Activated CD4-positive, alpha-beta T cell treated with anti-CD3 and anti-CD28 coated beads, Interleukin-2, amount 10 ng/mL, durations not matched to agents 7 days and 5 days (primary cell): ENCODE data around the gene RNASE4. TPM values are rescaled to one million over a fixed set of nuclear protein-coding genes. Genes with fewer than 3 reads are reported as not detected.
"Not testable (repeated sequence)": the region's sequence is repeated elsewhere in the genome, so short reads cannot be mapped to it uniquely, and the experiment has no call there.

Source experiments
- CTCF ChIA-PET: fragments of 350-600 bp; sonication (Branson Sonifier 250); formaldehyde crosslinking; loops from one replicate; lab custom pipeline; 2021; ENCODE audit warnings: antibody characterized with exemption; lab: Charles Lee
- POLR2A ChIA-PET: fragments of 350-600 bp; sonication (Branson Sonifier 250); formaldehyde crosslinking; loops from one replicate; lab custom pipeline; 2021; ENCODE audit warnings: antibody characterized with exemption; lab: Charles Lee
- DNase-seq: peaks from one replicate; pipeline ENCODE4 v3.0.0-alpha.2; 2020
- H3K27ac Mint-ChIP-seq: one replicate; pipeline ENCODE4 v1.8.0; 2021; ENCODE audit warnings: mild to moderate bottlenecking, moderate library complexity, mixed read lengths
- H3K27me3 Mint-ChIP-seq: one replicate; pipeline ENCODE4 v1.8.0; 2021; ENCODE audit warnings: mixed read lengths
- H3K36me3 Mint-ChIP-seq: one replicate; pipeline ENCODE4 v1.8.0; 2021; ENCODE audit warnings: low read depth, mixed read lengths
- H3K4me1 Mint-ChIP-seq: one replicate; pipeline ENCODE4 v1.8.0; 2021; ENCODE audit warnings: mixed read lengths
- H3K4me3 Mint-ChIP-seq: one replicate; pipeline ENCODE4 v1.8.0; 2021; ENCODE audit warnings: mild to moderate bottlenecking, moderate library complexity, mixed read lengths
- H3K9me3 Mint-ChIP-seq: one replicate; pipeline ENCODE4 v1.8.0; 2021; ENCODE audit warnings: mixed read lengths
- total RNA-seq, 2 experiments: library from RNA; stranded (reverse); gene quantifications; one replicate each; pipeline ENCODE4 v1.2.3, GENCODE V29; 2021

RNASE4 gene
- total RNA-seq, 2 experiments from 2014 or later, result 0.92 to 1.4 TPM

- H3K4me3 Mint-ChIP-seq, result no peak overlapping the region
- CTCF ChIA-PET, result interaction anchor here (0.6 to 3.0 kb wide), 18 partner anchors 9 to 389 kb away, joined by 3 to 32 read pairs (median 5); no protein-coding TSS in a partner anchor
- POLR2A ChIA-PET, result no interaction called here
- H3K36me3 Mint-ChIP-seq, result no peaks in the 10 kb centered on the region
- H3K9me3 Mint-ChIP-seq, result no peaks in the 10 kb centered on the region
- H3K4me1 Mint-ChIP-seq, result peaks cover 20% of the 10 kb centered on the region
- peak; percentile 59 for DNase-seq
- no peak overlapping the region for H3K27ac Mint-ChIP-seq
- no peaks in the 10 kb centered on the region for H3K27me3 Mint-ChIP-seq
These were observed 6.7 kb downstream of the RNASE4 start for GRCh38 chr14:20690848-20691640.

- CTCF ChIA-PET, result interaction anchor here (1.0 to 3.0 kb wide), 10 partner anchors 10 to 388 kb away, joined by 3 to 32 read pairs (median 4); no protein-coding TSS in a partner anchor
- Mint-ChIP-seq H3K27ac (no peak overlapping the region), H3K9me3 (no peaks in the 10 kb centered on the region), H3K4me3 (no peak overlapping the region), H3K4me1 (peaks cover 18% of the 10 kb centered on the region), H3K27me3 (no peaks in the 10 kb centered on the region), H3K36me3 (no peaks in the 10 kb centered on the region)
- no peak for DNase-seq
- POLR2A ChIA-PET, result interaction anchor here (0.6 kb wide), 1 partner anchor 80 kb away, joined by 3 read pairs; no protein-coding TSS in a partner anchor
These were observed 7.9 kb downstream of the RNASE4 start for GRCh38 chr14:20692116-20692751.

GRCh38 chr14:20696764-20697163 lies 12.4 kb downstream of the RNASE4 start:
- CTCF ChIA-PET, result interaction anchor here (0.6 to 1.9 kb wide), 5 partner anchors 13 to 161 kb away, joined by 3 to 8 read pairs (median 7); partner anchors contain the start of gene RNASE4
- Mint-ChIP-seq H3K4me3 (no peak overlapping the region), H3K27ac (no peak overlapping the region), H3K4me1 (peaks cover 6% of the 10 kb centered on the region), H3K9me3 (no peaks in the 10 kb centered on the region), H3K36me3 (no peaks in the 10 kb centered on the region), H3K27me3 (peaks cover 2% of the 10 kb centered on the region)
- no peak for DNase-seq
- POLR2A ChIA-PET, result no interaction called here

GRCh38 chr14:20697273-20698017 lies 13.1 kb downstream of the RNASE4 start:
- H3K9me3 Mint-ChIP-seq, result no peaks in the 10 kb centered on the region
- H3K27ac Mint-ChIP-seq, result no peak overlapping the region

GRCh38 chr14:20698018-20698329 lies 13.6 kb downstream of the RNASE4 start:
- CTCF ChIA-PET, result no interaction called here
- peaks cover 2% of the 10 kb centered on the region for H3K27me3 Mint-ChIP-seq
- no peaks in the 10 kb centered on the region for H3K36me3 Mint-ChIP-seq
- no peak overlapping the region for H3K27ac Mint-ChIP-seq
- no peaks in the 10 kb centered on the region for H3K9me3 Mint-ChIP-seq
- no peak overlapping the region for H3K4me3 Mint-ChIP-seq
- H3K4me1 Mint-ChIP-seq, result peaks cover 3% of the 10 kb centered on the region
- POLR2A ChIA-PET, result no interaction called here
- DNase-seq, result no peak

More at GRCh38 chr14:20697273-20698017, 13.1 kb downstream of the RNASE4 start:
- DNase-seq, result peak; percentile 74
- POLR2A ChIA-PET, result no interaction called here
- Mint-ChIP-seq H3K4me3 (no peak overlapping the region), H3K36me3 (no peaks in the 10 kb centered on the region), H3K27me3 (peaks cover 2% of the 10 kb centered on the region), H3K4me1 (peaks cover 4% of the 10 kb centered on the region)
- CTCF ChIA-PET, result interaction anchor here (0.6 to 1.2 kb wide), 3 partner anchors 13 to 158 kb away, joined by 3 to 8 read pairs (median 7); partner anchors contain the start of gene RNASE4

- H3K9me3 Mint-ChIP-seq, result no peaks in the 10 kb centered on the region
- no peaks in the 10 kb centered on the region for H3K36me3 Mint-ChIP-seq
- H3K4me1 Mint-ChIP-seq, result peaks cover 3% of the 10 kb centered on the region
- H3K27me3 Mint-ChIP-seq, result peaks cover 2% of the 10 kb centered on the region
- no peak overlapping the region for H3K4me3 Mint-ChIP-seq
- DNase-seq, result no peak
- ChIA-PET POLR2A (no interaction called here), CTCF (interaction anchor here (0.6 kb wide), 1 partner anchor 174 kb away, joined by 3 read pairs; no protein-coding TSS in a partner anchor)
- no peak overlapping the region for H3K27ac Mint-ChIP-seq
These were observed 14.6 kb downstream of the RNASE4 start for GRCh38 chr14:20698934-20699333.

GRCh38 chr14:20699931-20700330 lies 15.6 kb downstream of the RNASE4 start:
- POLR2A ChIA-PET, result no interaction called here
- DNase-seq, result no peak
- peaks cover 3% of the 10 kb centered on the region for H3K4me1 Mint-ChIP-seq
- H3K9me3 Mint-ChIP-seq, result no peaks in the 10 kb centered on the region
- H3K27ac Mint-ChIP-seq, result no peak overlapping the region
- H3K27me3 Mint-ChIP-seq, result peaks cover 2% of the 10 kb centered on the region
- no peaks in the 10 kb centered on the region for H3K36me3 Mint-ChIP-seq
- H3K4me3 Mint-ChIP-seq, result no peak overlapping the region
- CTCF ChIA-PET, result interaction anchor here (1.1 to 1.7 kb wide), 2 partner anchors 9 to 157 kb away, joined by 4 read pairs; no protein-coding TSS in a partner anchor

GRCh38 chr14:20700965-20701364 lies 16.6 kb downstream of the RNASE4 start:
- H3K4me3 Mint-ChIP-seq, H3K4me1 Mint-ChIP-seq: not testable (repeated sequence)
- CTCF ChIA-PET, result interaction anchor here (1.7 kb wide), 1 partner anchor 10 kb away, joined by 4 read pairs; no protein-coding TSS in a partner anchor

GRCh38 chr14:20706657-20707355 lies 22.4 kb downstream of the RNASE4 start:
- Mint-ChIP-seq H3K27me3 (peaks cover 2% of the 10 kb centered on the region), H3K9me3 (no peaks in the 10 kb centered on the region), H3K27ac (no peak overlapping the region), H3K36me3 (no peaks in the 10 kb centered on the region), H3K4me3 (no peak overlapping the region), H3K4me1 (no peaks in the 10 kb centered on the region)
- ChIA-PET POLR2A (no interaction called here), CTCF (no interaction called here)
- no peak for DNase-seq

More at GRCh38 chr14:20700965-20701364, 16.6 kb downstream of the RNASE4 start:
- H3K9me3 Mint-ChIP-seq, H3K27me3 Mint-ChIP-seq, H3K36me3 Mint-ChIP-seq, POLR2A ChIA-PET, DNase-seq, H3K27ac Mint-ChIP-seq: not testable (repeated sequence)

- no peak for DNase-seq
- Mint-ChIP-seq H3K9me3 (no peaks in the 10 kb centered on the region), H3K4me3 (no peak overlapping the region), H3K27ac (no peak overlapping the region), H3K27me3 (peaks cover 2% of the 10 kb centered on the region), H3K4me1 (no peaks in the 10 kb centered on the region), H3K36me3 (no peaks in the 10 kb centered on the region)
- ChIA-PET CTCF (no interaction called here), POLR2A (no interaction called here)
These were observed 23.3 kb downstream of the RNASE4 start for GRCh38 chr14:20707622-20708021.

GRCh38 chr14:20711261-20711660 lies 26.9 kb downstream of the RNASE4 start:
- H3K9me3 Mint-ChIP-seq, result peaks cover 3% of the 10 kb centered on the region
- H3K4me1 Mint-ChIP-seq, result no peaks in the 10 kb centered on the region
- DNase-seq, result no peak
- ChIA-PET CTCF (interaction anchor here (1.0 kb wide), 1 partner anchor 19 kb away, joined by 4 read pairs; no protein-coding TSS in a partner anchor), POLR2A (no interaction called here)
- peaks cover 2% of the 10 kb centered on the region for H3K27me3 Mint-ChIP-seq
- H3K36me3 Mint-ChIP-seq, result no peaks in the 10 kb centered on the region
- H3K27ac Mint-ChIP-seq, result no peak overlapping the region
- no peak overlapping the region for H3K4me3 Mint-ChIP-seq

GRCh38 chr14:20711685-20712084 lies 27.3 kb downstream of the RNASE4 start:
- peaks cover 2% of the 10 kb centered on the region for H3K27me3 Mint-ChIP-seq
- ChIA-PET CTCF (interaction anchor here (1.0 kb wide), 1 partner anchor 20 kb away, joined by 4 read pairs; no protein-coding TSS in a partner anchor), POLR2A (no interaction called here)
- H3K27ac Mint-ChIP-seq, result no peak overlapping the region
- H3K36me3 Mint-ChIP-seq, result no peaks in the 10 kb centered on the region
- H3K9me3 Mint-ChIP-seq, result peaks cover 3% of the 10 kb centered on the region
- no peaks in the 10 kb centered on the region for H3K4me1 Mint-ChIP-seq
- DNase-seq, result no peak
- no peak overlapping the region for H3K4me3 Mint-ChIP-seq
